Bronchial epithelial cell (primary cell): ENCODE data around the gene MDM1. TPM values are rescaled to one million over a fixed set of nuclear protein-coding genes. Genes with fewer than 3 reads are reported as not detected.
A peak's percentile ranks its signal among the peaks of the same experiment; 100 is the strongest.

Experiments
- DNase-seq: peaks from one replicate; pipeline ENCODE4 v3.0.0-alpha.2; 2010; ENCODE audit warnings: low read depth
- FAIRE-seq: peaks from 2 replicates; lab custom pipeline; 2011; peaks lifted over from hg19 to GRCh38; lab: Jason Lieb, UNC
- H3K27me3 ChIP-seq: 2 replicates; pipeline ENCODE4 v1.5.1; 2011; ENCODE audit warnings: low read length; ENCODE audit not compliant: control insufficient read depth, insufficient read depth
- H3K36me3 ChIP-seq: 2 replicates; pipeline ENCODE4 v1.5.1; 2011; ENCODE audit warnings: low read length; ENCODE audit not compliant: control insufficient read depth, insufficient read depth
- H3K4me3 ChIP-seq: 2 replicates; pipeline ENCODE4 v1.5.1; 2011; ENCODE audit warnings: mild to moderate bottlenecking, low read depth, low read length, control low read depth
- CTCF ChIP-seq: IDR thresholded peaks from 2 replicates; pipeline ENCODE4 v1.5.1; 2011; ENCODE audit warnings: mild to moderate bottlenecking, moderate library complexity, low read length, control low read depth, inconsistent platforms; ENCODE audit not compliant: insufficient read depth, severe bottlenecking
- total RNA-seq: library from RNA; depleted of rRNA; stranded (reverse); fragments of >200 nt; gene quantifications from 2 replicates; pipeline ENCODE4 v1.2.1, GENCODE V29; 2014

The MDM1 gene
- total RNA-seq, 1 donor from 2014 or later, result 5.8 TPM

DNA sequence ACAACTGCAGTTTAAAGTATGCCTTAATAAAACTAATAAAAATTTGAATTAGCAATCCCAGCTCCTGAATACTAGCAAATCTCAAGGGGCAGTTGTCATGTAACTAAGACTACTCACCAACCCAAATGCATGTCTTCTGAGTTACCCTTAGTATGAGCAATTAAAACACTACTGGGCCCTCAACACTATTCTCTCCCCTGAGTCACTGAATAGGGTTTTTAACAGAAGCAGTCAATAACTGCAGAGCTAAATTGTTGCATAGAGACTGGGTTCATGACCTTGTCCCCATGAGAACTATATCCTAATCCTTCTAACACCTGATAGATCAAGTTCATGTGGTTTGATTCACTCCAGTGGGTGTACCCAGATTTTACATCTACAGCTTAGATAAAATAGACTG is 38.8 kb downstream of the MDM1 start:
- TF ChIP-seq CTCF, result no peak
- DNase-seq, result no peak
- FAIRE-seq, result no peak
- Histone ChIP-seq H3K27me3 (no peaks in the 10 kb centered on the region), H3K36me3 (no peaks in the 10 kb centered on the region), H3K4me3 (no peak overlapping the region)

DNA sequence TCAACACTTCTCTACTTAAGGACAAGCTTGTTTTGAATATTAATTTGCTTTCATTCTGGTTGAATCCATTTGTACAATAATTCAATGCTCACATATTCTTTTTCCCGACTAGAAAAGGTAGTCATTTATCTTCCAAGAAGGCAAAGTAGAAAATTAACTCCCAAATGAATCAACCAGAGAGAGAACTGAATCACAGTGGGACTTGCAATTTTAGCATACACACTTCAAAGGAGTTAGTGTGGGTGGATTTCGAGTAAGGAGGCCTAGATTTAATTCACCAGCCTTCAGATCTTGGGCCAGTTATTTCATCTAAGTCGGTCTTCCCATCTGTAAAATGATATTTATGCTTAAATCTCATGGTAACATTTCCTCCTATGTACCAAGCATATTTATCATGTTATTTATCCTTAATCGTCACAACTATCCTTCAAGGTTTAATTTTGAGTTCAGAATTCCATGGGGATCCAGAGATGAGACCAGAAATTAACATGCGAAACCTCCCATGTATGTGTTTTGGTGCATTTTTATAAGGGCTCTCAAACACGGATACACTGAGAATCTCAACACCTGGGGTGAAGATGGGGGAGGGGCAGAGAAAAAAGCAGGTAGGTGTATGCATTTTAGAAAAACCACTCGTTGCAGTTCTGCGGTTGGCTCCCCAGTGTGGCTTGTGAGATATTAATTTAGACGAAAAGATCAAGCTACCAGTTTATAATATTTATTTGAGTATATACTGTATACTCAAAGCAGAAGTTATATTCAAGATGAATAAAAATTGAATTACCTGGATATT is 39.8 kb downstream of the MDM1 start:
- H3K4me3 ChIP-seq, result no peak overlapping the region
- TF ChIP-seq CTCF, result no peak
- no peak for FAIRE-seq
- H3K36me3 ChIP-seq, result no peaks in the 10 kb centered on the region
- no peaks in the 10 kb centered on the region for H3K27me3 ChIP-seq
- DNase-seq, result no peak

DNA sequence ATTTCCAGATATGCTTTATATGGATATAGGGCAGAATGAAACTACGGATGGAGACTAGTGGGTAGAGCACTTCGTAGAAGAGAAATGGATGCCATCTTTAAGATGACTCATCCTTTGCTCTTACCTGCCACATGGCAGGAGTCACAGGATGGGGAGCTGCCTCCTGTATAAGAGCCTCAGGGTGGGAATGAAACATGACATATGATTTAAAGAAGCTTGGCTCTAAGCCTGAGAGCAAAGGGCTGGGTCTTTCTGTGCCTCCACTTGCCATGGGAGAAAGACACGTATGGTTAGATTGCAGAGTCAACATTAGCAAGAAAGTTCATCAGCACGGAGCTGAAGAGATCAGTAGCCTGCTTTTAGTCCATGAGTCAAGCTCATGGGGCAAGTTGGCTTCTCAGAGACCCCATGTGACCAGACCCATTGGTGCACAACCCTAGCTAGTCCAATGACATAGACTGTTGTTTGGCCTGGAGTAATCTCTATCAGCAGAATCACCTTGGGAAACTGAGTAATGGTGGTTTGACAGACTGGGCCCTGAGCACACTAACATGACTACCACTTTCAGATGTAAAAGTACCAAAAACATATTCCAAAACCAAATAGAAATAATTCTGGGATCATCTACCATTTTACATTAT is 40.6 kb downstream of the MDM1 start:
- FAIRE-seq (peak; percentile 50), DNase-seq (peak; percentile 97)
- no peaks in the 10 kb centered on the region for H3K36me3 ChIP-seq
- no peaks in the 10 kb centered on the region for H3K27me3 ChIP-seq
- no peak overlapping the region for H3K4me3 ChIP-seq
- TF ChIP-seq CTCF, result no peak

DNA sequence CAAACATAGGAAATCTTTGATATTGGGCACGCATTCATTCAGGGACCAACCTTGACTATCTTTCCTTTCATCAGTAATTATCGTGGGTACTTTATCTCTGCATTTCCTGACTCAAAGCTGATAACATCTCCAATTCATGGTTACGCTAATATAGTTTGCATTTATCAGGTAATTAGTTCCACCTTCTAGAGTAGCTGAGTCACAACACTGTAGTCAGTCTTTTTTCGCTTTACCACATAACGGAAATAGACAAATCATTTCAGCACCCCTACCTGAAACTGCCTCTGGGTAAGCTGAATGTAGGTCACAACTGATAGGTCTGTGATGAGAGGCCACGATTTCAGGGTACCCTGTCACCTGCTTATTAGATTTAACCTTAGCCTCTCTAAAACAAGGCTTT is 42.0 kb downstream of the MDM1 start:
- Histone ChIP-seq H3K4me3 (no peak overlapping the region), H3K36me3 (no peaks in the 10 kb centered on the region), H3K27me3 (no peaks in the 10 kb centered on the region)
- DNase-seq, result no peak
- FAIRE-seq, result no peak
- no peak for TF ChIP-seq CTCF

DNA sequence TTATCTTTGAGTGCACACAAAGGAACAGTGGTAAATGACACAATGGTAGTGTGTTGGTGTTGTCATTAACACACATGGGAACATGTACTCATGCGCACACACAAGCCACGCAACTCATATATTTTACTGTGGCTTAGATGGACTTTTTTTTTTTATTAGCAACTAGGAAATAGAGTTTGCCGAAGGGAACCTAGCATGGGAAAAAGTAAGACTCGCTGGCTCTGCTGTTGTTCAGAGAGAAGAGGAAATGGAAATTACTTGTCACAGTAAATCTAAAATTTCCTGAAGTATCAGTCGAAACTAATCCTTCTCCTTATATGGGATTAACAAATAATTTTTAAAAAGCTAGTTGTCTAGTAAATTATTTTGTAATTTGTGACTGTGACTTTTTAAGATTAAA is 45.1 kb downstream of the MDM1 start:
- TF ChIP-seq CTCF, result no peak
- no peaks in the 10 kb centered on the region for H3K27me3 ChIP-seq
- H3K36me3 ChIP-seq, result no peaks in the 10 kb centered on the region
- no peak for DNase-seq
- H3K4me3 ChIP-seq, result no peak overlapping the region
- no peak for FAIRE-seq
